IPS DF 4.7 (cell line): Measurements from ENCODE around the gene ZNF511.
"Not testable (repeated sequence)": the region's sequence is repeated elsewhere in the genome, so short reads cannot be mapped to it uniquely, and the experiment has no call there.

ENCODE experiments used
- DNase-seq: peaks from one replicate; pipeline ENCODE4 v3.0.0-alpha.2; 2013; ENCODE audit warnings: low spot score; ENCODE audit errors: extremely low read depth

Gene ZNF511, protein sequence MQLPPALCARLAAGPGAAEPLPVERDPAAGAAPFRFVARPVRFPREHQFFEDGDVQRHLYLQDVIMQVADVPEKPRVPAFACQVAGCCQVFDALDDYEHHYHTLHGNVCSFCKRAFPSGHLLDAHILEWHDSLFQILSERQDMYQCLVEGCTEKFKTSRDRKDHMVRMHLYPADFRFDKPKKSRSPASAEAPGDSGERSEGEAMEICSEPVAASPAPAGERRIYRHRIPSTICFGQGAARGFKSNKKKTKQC

DNA sequence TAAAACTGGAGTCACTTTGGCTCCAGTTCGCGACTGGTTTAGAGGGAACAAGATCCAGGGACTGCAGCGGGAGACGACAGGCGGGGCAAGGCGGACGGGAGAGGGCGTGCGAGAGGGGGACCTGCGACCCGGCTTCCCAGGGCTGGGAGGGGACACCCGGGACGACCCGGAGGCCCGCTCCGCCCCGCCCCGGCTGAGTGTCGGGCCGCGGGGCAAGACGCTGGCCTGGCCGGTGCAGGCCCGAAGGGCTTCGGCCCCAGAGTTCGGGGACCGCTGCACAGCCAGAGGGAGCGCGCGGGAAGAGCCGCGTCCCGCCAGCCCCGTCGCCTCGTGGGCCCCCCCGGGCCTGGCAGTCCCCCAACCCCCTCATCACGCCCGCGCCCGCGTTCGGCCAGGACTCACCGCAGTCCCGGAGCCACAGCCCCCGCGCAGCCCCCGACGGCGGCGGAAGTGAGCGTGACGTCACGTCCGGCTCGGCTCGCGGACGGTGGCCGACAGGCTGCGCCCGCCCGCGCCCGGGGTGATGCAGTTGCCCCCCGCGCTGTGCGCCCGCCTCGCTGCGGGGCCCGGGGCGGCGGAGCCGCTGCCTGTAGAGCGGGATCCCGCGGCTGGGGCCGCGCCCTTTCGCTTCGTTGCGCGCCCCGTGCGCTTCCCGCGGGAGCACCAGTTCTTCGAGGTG is at the start of gene ZNF511, which contains the start of gene TUBGCP2:
Gene ZNF511, plus strand, starts transcription at position 494 of the 679 bp plus-strand sequence. Its CDS starts 30 bp downstream, at position 524.
Gene TUBGCP2, minus strand, starts transcription at position 452 of the 679 bp plus-strand sequence. CDS start 5,931 bp downstream, outside the sequence.
- DNase-seq = no peak

DNA sequence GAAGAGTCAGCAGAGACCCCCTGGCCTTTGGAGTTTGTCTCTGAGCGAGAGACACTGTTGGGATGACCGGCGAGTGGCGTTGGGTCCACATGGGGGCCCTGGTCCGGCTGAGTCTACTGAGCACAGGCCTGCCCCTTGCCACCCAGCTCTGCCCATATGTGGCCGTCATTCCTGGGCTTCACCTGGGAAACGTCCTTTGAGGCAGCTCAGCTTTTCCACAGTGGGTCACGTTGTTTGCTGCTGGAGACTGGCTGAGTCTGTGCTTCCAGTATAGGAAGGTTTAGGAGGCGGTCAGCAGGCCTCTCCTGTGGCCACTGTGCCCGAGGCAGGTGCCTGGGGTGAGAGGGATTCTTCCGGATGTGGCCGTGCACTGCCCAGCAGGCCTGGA is 49.1 kb upstream of the ZNF511 start:
- no peak for DNase-seq

DNA sequence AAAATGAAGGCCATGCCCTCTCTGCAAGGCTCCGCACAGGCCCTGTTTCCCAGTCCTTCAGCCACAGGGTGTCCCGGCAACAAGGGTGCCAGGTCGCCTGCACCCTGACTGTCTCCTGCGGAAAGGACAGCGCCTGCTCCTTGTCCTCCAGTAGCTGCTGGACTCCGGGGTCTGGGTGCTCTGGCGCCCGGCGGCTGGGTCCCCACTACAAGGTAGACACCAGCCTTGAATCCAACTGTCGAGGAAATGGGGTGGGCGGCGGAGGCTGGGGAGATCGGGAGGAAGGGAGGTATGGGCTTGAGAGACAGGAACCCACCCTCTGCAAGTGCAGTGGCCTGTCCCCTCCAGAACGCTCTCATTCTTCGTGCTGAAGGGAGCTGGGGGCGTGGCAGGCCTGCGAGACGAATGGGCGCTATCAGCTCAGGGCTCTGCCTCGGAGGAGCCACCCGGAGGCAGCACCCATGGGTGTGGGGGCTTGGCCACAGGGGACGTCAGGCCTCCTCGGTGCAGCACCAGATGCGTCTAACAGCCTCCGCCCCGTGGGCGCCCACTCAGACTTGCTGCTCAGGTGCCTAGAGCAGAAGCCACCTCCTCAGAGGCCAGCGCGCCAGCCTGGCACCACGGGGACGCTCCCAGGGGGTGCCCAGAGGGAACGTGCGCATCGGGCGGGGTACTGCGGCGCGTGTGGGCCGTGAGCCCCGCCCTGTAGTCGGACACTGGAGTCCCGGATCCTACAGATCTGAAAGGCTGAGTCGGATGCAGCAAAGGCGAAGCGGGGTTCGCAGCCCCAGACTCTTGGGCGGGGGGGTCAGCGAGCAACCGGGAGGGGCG is 47.6 kb upstream of the ZNF511 start:
- DNase-seq = no peak

DNA sequence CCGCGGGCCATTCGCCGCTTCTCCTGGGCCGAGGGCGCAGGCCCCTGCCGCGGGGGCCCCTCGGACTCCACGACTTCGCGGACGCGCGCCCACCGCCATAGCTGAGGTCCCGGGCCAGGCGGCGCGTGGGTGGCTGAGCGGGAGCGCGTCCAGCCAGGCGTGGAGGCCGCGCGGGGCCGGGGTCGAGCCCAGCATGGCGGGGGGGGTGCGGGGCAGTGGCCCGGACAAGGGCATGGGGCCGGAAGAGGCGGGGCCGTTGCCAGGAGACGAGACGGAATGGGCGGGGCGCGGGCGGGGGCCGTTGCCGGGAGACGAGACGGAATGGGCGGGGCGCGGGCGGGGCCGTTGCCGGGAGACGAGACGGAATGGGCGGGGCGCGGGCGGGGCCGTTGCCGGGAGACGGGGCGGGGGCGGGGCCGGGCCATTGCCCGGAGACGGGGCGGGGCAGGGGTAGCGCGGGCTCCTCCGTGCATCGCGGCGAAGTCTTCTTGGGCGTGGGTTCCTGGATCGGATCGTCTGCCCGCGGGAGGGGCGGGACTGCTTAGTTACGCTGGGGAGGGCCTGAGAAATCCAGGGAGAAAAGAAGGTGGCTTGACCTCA is 46.9 kb upstream of the ZNF511 start:
- no peak for DNase-seq

DNA sequence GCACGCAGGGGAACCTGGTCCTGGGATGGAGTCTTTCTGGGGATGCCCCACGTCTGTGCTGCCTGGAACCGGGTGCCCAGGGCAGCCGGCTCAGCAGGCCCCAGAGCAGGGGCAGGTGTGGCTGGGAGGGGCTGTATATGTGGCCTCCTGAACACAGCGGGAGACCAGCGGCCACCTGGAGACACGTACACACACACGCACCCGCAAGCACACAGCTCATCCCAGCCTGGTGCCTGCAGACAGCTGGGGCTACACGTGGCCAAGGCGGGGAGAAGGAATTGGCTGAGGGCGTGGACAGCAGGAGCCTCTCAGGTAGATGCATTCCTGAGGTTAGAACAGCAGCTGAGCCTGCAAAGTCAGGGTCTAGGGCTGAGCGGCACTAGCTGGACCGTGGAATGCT is 46.0 kb upstream of the ZNF511 start:
- DNase-seq = no peak

DNA sequence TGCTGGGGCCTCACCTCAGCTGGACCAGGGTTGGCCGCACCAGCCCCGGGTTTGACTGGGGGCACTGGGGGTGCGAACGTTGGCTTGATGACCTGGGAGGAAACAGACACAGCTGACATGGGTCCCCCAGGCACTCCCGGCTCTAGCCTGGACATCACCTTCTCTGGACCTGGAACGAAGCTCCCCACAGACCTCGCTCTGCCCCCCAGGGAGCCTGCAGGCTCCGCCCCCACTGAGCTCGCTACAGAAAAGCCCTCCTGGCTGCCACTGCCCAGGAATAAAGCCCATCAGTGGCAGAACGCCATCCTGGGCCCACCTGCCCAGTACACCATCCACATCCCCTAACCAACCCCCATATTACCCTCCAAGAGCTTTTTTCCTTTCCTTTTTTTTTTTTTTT is 45.0 kb upstream of the ZNF511 start:
- no peak for DNase-seq

DNA sequence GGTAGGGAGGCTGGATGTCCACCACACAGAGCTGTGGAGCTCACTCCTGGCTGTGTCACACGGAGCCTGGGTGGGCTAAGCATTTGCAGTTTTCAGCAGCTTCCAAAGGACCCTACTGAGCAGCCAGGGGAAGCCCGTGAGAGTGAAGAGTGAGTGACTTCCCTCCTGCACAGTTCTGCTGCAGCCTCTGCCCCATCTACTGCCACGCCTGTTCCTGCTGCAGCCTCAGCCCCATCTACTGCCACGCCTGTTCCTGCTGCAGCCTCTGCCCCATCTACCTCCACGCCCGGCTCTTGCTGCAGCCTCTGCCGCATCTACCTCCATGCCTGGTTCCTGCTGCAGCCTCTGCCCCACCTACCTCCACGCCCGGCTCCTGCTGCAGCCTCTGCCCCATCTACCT is 44.3 kb upstream of the ZNF511 start:
- no peak for DNase-seq

DNA sequence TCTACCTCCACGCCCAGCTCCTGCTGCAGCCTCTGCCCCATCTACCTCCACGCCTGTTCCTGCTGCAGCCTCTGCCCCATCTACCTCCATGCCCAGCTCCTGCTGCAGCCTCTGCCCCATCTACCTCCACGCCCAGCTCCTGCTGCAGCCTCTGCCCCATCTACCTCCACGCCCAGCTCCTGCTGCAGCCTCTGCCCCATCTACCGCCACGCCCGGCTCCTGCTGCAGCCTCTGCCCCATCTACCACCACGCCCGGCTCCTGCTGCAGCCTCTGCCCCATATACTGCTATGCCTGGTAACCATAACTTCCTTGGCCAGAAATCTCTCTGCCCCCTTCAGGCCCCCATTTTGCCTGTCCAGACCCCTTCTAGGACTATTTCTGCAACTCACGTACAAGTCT is 43.7 kb upstream of the ZNF511 start:
- DNase-seq = not testable (repeated sequence)

DNA sequence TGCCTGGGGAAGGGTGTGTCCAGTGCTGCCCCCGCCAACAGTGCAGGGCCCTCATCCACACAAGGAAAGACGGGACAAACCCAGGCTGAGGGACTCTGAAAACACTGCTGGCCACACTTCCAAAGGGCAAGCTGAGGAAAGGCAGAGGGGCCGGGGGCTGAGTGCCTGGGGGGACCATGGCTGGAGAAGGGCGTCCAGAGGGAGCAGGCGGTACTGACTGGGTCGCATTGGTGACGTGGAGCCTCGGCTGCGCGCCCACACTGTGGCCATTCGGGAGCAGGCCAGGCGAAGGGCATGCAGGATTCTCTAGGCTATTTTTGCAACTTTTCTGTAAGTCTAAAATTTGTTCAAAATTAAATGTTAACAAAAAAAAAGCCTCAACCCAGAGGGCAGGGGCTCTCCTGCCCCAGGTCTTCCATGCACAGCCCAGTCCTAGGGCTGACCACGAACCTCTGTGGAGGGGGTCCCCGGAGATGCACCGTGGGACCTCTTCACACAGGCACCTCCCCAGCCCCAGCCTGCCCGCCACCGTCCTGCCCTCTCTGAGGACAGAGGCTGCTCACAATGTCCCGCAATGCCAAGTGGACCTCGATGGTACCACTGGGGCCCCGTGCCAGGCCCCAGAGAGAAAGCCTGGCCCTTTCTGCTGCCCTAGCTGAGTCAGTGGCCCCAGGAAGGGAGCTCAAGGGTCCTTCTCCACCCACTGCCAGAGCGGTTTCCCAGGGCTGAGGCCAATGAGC is 42.5 kb upstream of the ZNF511 start:
- no peak for DNase-seq

DNA sequence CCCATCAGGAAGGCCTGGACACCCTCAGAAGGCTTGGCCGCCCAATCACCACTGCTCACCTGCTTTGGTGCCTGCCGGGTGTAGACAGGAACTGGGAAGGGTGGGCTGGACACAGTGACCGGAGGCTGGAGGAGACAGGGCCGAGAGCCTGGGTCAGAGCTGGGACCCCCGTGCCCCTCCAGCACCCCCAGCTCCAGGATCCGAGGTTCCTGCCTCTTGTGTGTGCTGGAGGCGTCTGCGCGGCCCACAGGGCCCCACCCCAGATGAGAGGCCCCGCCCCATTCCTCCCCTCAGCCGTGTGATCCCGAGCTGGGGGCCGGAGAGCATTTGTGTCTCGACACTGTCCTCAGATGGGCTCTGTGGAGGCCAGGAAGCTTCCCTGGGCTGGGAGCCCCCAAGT is 41.4 kb upstream of the ZNF511 start:
- no peak for DNase-seq

DNA sequence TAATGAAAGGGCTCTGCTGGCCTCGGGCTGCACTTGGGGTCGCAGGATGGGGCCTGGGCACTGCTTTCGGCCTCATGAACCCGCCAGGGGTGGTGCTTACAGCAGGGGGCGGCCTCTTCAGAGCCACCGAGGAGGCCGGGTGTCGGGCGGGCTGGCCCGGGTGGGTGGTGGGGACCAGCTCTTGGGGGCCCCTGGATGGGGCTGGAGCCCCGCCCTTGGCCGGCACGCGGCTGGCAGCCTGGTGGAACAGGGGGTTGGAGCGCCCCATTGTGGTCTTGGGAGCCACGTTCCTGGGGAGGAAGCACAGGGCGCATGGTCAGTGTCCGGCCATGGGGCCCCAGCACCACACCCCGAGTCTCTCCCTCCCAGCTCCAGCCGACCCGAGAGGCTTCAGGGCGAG is 40.9 kb upstream of the ZNF511 start:
- DNase-seq = no peak

DNA sequence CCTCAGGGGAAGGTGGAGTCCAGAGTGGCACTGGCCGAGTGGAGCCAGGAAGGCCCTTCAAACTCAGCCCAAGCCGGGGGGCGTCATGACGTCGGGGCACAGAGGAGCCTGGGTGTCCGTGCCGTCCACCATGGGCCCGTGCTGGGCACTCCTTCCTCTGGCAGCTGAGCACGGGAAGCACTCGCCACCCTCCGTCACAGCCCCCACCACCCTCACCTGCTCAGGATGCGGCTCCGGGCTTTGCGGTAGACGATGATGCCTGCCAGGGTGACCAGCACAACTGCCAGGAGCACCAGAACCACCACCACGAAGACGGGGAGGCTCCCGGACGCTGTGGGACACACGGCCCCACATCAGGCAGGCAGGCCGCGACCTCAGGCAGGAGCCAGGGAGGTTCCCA is 40.2 kb upstream of the ZNF511 start:
- no peak for DNase-seq

DNA sequence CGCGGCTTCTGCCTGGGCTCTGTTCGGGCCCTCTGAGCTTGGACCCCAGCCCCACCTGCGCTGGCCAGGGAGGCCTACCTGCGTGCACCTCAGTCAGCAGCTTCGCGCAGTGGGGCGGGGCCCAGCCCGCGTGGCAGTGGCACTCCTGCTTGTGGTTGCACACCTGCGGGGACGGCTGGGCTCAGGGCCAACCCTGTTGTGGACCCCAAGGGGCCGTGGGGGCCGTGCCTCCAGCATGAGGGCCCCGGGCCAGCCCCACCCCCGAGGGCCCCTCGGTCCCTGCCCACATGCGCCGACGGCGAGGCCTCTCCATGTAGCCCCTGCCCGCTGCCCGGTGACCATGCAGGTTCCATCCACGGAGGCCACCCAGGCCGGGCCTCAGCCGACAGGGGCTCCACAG is 39.3 kb upstream of the ZNF511 start:
- DNase-seq = no peak

DNA sequence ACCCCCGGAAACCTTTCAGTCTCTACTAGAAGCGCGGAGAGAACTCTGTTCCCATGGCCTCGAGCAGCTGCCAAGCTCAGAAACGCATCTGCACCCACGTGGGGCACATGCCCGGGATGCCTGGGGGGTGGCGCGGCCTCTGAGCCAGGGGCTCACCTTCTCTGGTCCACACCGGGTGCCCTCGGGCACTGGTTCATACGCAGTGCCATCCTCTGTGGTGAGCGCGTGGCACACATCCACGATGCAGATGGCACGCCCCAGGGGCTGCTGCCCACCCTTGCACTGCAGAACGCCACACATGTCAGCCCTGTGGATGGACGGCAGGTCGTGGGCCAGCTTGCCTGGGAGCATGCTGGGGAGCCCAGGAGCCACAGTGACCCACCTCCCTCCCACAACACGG is 38.5 kb upstream of the ZNF511 start:
- no peak for DNase-seq

DNA sequence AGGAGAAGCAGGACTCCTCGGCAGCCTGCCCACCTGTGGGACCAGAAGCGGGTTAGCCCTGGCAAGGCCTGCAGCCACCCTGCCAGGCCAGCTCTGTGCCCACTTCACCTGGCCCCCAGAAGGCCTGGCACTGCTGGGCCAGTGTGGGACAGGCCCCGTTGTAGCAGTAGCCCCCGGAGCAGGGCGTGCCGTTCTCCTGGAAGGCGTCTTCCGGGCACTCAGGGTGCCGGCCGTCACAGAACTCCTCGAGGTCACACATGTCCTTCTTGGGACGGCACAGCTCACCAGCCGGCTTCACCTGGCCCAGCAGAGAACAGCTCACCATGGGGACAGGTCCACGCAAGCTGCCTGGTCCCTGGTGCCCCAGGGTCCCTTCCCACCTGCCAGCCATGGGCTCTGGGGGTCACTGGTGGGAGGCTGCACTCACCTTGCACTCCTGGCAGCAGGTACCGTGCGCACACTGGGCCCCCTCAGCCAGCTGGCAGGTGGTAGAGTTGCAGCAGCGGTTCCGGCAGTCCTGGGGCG is 37.9 kb upstream of the ZNF511 start:
- DNase-seq = no peak

DNA sequence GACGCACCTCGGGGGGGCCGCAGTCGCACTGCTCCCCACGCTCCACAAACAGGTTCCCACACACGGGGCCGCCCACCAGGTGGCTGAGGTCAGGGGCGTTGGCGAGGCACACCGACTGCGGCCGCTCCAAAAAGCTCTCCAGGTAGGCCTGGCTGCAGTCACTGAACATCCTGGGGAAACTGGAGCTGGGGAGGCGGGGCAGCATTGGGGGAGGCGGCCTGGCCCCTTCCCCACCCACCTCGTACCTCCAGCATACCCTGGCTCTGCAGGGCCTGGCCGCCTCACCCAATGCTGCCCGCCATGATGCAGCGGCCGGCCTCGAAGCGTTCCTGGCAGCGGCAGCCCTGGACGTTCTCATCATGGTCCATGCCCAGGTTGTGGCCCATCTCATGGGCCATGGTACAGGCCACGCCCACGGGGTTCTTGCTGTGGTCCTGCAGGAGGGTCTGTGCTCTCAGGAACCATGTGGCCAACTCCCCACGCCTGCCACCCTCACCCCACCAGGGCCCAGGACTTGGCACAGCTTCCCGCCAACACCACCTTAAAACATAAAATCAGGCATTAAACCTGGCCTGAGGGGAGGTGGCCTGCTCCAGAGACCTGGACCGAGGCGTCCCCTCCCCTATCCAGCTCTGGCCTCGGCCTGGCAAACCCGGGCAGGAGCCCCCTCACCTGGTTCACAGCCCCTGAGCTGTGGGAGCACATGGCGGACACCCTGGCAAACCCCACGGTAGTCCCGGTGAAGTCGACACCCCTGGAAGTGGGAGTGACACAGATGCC is 37.0 kb upstream of the ZNF511 start:
- DNase-seq = no peak

DNA sequence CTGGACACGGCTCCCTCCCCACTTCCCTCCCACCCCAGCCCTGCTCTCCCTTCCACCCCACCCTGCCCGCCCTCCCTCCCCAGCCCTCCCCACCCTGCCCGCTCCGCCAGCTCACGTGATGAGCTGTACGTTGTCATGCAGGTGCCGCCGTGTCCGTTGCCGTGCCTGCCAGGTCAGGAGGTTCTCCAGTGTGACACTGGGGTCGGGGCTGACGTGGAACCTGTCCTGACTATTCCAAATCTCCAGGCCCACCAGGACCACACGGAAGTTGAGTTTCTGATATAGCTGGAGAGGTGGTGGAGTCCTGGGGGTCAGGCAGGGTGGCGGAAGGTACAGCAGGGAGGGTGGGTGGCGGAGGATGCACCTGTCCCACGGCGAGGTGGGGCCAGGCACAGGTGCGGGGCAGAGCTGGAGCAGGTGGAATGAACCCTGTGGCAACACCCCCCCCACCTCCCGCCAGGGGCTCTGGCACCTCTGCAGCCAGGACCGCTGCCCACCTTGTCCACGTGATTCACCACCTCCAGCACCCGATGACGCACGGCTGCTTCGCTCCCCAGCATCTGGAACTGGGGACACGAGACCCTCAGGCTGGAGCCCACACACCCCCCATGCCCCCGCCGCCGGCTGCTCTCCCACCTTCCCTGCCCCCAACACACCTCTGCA is 36.3 kb upstream of the ZNF511 start:
- DNase-seq = no peak

DNA sequence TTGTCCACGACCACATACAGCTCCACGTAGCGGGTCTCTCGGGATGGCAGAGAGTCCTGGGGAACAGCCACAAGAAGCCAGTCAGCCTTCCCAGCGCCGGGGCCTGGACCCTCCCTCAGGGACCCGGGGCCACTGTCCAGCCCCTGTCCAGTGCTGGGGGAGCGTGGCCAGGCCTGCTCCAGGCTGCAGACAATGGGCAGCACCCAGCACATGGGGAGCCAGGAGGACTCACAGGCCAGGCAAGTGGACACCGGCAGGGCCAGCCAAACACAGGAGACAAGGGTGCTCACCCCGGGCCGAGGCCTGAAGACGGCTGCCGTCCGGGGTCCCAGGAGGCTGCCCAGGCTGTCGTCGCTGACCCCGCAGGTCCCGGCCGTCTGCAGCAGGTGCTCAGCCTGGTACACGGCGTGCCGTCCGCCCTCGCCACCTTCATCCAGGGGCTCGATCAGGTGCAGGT is 35.7 kb upstream of the ZNF511 start:
- DNase-seq = no peak

DNA sequence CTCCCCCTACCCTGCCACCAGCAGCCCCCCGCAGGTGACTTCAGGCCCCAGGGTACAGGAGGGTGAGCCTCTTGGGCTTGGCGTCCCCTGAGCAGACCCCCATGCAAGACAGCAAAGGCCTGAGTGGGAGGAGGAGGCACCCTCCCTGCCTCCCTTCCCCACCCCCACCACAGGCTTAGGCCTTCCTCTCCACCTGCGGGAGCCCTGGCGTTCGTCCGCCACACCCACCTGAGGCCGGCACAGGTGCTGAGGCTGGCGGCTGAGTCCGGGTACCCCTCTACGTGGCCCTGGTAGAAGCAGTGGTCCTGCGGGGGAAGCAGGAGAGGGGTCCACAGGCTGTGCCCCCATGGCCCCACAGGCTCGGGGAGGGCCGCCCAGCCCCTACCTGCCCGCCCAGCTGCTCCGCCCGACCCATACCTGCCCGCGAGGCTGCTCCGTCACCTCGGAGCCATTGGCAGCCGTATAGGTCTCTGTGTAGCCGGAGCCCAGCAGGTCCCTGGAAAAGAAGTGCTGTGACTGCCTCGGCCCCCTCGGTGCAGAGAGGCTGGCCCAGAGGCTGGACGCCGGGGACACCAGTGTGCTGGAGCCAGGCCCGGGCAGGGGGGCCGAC is 35.1 kb upstream of the ZNF511 start:
- DNase-seq = no peak
